Right ventricle myocardium superior (tissue), 1 donor: ENCODE data around the gene EGR4. TPM values are rescaled to one million over a fixed set of nuclear protein-coding genes. Genes with fewer than 3 reads are reported as not detected.
A peak's percentile ranks its signal among the peaks of the same experiment; 100 is the strongest.

Experiments
- ATAC-seq: fragments of 200-7000 bp; cut with Tn5 transposase; one replicate; pipeline ENCODE4 v1.9.1; 2020; ENCODE audit warnings: mild to moderate bottlenecking; ENCODE audit not compliant: poor library complexity
- DNase-seq: peaks from one replicate; pipeline ENCODE4 v3.0.0-alpha.2; 2020
- intact Hi-C: fragments of 100-400 bp; cut with DNase I; formaldehyde crosslinking; loops from one replicate; pipeline ENCODE4 v1.11.2; 2022
- total RNA-seq: library from RNA; stranded (reverse); fragmentation: NEBNext Ultra II Directional; extraction: Animal tissue kit (Norgen Biotek cat#: 25700); gene quantifications from one replicate; pipeline ENCODE4 v1.2.1, GENCODE V29; 2021
- donor health status: DM: no; HTN: yes; CAD: no; lungs with severe emphysema.

Gene EGR4
- total RNA-seq, 1 donor from 2014 or later: not detected

DNA sequence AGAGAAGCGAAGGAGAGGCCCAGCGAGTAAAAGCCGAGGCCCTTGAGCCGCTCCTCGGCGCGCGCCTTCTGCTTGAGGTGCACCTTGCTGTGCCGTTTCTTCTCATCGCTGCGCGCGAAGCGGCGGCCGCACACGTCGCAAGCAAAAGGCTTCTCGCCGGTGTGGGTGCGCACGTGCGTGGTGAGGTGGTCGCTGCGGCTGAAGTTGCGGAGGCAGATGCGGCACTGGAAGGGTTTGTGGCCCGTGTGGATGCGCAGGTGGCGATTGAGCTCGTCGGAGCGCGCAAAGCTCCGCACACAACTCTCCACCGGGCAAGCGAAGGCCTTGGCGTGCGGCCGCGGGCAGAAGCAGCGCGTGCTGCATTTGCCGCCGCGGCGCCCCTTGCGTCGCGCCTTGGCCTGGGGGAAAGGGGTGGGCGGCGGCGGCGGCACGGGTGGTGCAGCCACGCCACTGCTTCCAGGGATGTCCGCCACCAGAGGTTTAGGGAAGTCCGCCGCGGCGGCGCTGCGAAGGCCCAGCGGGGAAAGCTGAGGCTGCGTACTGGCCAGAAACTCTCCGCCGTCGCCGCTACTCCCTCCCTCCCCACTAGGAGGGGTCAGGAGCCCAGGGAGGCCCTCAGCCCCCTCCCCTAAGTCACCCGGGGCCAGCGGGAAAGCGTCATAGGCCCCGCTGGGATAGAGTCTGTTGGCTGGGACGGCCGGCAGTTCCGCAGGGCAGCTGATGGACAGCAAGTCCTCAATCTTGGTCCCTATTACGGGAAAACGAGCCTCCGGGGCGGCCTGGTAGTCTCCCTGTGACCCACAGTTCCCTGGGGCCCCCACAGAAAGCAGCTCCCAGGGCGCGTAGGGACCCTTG is 1.7 kb downstream of the EGR4 start:
- intact Hi-C loops: no loop called here
- ATAC-seq (peak; percentile 13), DNase-seq (no peak)

DNA sequence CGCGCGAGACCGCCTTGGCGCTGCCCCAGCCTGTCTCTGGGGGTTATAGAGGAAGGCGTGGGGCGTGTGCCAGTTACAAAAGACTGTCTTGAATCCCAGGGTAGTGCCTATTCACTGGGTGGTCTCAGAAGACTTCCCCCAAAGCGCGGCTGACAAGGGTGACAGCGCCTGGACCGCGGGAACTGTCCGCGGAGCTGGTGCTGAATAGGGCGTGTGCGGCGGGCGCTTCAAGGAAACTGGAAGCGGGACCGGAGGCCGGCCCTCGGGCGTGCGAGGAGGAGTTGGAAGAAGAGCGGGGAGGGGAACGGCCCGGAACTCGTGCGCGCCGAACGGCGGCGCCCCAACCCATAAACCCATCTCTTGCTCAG is 2.3 kb downstream of the EGR4 start:
- ATAC-seq (peak; percentile 82), DNase-seq (peak; percentile 71)

DNA sequence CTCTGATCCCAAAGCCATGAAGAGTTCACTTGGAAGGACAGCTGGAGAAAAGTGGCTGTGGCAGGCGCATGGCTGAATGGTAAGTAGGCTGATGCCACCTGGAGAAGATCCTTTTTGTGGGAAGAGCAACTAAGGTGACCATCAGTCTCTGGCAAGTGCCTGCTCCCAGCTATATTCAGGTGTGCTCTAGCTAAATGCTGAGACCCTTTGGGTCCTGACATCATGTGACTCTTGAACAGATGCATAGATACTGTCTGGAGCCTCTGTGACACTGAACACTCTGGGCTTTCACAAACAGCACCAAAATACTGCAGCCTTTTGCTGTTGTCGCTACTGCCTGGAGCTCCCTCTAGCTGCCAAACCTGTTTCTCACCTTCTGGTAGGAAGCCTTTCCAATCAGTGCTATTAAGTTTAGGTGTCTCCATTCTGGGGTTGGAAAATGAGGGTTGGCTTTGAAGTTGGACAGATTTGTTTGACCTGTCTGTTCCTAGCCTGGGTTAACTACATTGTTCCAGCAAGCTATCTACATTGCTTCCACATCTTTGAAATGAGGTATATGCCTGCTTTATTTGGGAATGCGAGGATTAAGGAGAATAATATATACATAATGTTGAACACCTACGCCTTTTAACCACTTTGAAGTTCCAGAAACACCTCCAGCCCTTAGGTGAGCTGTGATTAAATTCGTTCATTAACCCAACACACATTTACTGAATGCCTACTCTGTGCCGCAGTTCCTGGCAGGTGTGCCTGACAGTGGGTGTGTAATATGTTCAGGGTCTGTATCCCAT is 3.1 kb downstream of the EGR4 start:
- intact Hi-C loops: no loop called here

More for the DNA sequence above, 2.3 kb downstream of the EGR4 start:
- intact Hi-C loops: no loop called here

DNA sequence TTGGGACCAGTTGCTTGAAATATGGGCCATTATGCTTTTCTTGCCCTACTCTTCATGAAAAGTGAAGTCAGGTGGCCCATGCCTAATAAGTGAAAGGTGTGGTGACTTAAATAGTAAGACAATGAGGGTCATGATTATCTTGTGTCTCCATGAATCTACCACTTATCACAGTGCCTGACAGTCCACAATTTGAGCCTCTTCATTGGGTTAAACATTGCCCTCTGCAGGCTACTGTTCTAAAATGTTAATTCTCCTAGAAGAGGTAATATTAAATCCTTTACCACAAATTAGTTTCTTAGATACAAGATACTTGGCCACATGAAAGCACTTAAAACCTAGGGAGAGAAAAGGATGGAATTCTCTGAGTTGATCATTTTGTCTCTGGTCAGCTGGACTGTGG is 4.0 kb downstream of the EGR4 start:
- DNase-seq (no peak), ATAC-seq (no peak)
- intact Hi-C loops: no loop called here

More for the DNA sequence above, 3.1 kb downstream of the EGR4 start:
- no peak for ATAC-seq
- DNase-seq: no peak

DNA sequence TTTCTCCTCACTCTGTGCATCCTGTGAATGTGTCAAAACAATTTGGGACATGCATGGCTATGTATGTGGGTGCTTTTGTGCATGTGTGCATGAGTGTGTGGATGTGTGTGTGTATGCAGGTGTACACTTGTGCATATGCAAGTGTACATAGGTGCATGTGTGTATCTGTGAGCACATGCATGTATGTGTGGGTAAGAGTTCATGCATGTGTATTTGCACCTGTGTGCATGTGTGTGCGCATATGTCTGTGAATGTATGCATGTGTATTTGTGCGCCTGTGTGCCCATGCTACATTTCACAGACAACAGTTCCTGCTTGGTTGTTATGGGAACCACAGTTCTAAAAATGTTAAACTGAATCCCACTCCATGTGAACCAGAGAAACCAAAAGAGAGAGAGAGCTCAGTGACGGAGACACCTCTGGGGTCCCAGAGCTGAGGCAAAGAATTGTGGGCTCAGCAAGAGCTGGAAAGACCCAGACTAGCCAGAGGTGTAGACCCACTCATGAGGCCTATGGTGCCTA is 7.2 kb downstream of the EGR4 start:
- DNase-seq: no peak
- intact Hi-C loops: no loop called here
- ATAC-seq: no peak

DNA sequence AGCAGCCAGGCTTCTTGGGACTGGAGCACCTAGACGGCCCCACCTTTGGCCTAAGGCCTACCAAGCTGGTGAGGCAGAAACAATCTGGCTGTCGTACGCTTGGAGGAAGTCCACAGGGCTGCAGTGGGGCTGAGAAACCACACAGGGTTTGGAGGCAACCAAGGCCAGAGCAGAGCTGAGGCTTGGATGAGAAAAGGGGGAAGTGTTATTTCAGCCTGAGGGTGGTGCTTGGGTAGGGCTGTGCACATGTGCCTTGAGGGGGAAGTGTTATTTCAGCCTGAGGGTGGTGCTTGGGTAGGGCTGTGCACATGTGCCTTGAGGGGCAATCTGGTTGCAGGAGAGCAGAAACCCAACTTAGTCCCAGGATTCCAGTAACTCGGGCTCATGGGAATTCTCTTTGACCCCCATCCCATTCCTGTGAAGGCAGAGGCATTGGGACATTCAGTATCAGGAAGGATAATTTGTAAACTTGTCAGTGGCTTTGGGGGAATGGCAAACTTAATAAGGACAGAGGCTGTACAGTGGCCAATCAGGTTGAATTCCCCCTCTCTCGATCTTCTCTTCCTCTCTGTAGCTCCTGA is 8.1 kb downstream of the EGR4 start:
- peak; percentile 69 for ATAC-seq
- DNase-seq: peak; percentile 44
- intact Hi-C loops: no loop called here

DNA sequence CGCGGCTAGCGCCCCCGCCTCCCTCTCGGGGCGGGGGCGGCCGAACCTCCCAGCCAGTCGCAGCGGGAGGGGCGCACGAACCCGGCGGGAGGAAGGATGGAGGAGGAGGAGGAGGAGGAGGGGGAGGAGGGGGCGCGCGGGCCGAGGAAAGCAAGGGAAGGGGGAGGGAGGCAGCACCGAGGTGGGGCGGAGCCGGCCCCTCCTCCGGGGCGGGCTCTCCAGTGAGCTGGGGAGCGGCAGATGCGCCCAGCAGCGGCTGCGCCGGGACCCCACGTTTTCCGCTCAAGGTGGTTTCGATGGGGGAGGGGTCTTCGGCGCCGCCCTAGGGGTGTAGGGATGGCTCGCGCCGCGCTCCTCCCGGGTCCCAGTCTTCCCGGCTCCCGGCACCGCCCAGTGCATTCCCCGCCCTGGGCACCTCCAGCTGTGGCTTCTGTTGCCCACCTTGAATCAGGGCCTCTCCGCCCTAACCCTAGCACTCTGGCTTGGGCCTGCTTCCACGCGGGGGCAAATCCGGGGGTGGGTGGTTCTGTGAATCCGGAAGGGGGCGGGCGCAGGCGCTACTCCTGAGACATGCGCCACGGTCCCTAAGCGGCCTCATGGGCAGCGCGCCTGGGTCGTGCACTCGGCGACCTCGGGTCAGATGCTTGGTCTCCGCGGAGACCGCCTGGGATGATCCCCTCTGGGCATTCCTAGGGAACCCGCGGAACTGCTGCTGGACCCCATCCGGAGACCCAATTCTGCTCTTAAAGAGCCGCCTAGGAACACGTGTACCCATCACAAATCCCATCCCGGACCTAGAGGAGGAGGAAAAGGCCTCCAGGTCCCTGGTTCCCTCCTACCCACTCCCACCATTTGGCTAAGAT is 8.8 kb downstream of the EGR4 start, which contains the start of gene FBXO41:
Gene FBXO41 (minus strand): TSS at position 183 of the 863 bp plus-strand sequence. CDS start 14,848 bp downstream, outside the sequence.
- ATAC-seq: peak; percentile 80
- intact Hi-C loops: no loop called here
- DNase-seq: peak; percentile 61

DNA sequence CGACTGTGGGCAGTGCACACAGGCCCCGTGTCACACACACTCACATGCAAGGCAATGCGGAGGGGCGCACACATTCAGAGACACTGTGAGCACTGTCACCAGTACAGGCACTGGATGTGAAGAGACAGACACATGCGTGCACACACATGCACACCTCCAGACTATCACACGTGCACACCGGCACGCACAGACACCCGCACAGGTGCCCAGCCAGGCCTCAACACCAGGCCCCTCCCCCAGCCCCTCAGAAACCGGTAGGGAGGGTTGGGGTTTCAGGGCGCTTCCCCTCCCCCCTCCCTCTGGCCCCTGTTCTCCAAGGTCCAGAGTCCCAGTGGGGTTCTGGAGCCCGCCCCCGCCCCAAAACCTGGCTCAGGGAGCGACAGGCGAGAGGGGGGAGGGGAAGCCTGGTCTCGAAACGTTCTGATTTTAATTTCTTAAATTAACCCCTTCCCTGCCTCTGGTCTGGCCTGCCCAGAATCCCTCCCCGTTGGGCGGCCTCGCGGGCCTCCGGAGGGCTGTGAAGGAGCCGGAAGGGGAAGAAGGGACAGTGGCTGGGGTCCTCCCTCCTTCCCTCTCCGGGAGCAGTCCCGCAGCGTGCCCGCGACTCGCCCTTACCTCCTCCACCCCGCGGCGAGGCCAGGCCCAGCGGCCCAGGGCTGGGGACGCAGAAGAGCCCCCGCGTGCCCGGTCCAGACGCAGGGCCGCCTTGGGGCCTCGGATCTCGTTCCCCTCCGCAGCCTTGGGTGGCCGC is 9.6 kb downstream of the EGR4 start:
- DNase-seq (no peak), ATAC-seq (peak; percentile 48)
- intact Hi-C loops: no loop called here

DNA sequence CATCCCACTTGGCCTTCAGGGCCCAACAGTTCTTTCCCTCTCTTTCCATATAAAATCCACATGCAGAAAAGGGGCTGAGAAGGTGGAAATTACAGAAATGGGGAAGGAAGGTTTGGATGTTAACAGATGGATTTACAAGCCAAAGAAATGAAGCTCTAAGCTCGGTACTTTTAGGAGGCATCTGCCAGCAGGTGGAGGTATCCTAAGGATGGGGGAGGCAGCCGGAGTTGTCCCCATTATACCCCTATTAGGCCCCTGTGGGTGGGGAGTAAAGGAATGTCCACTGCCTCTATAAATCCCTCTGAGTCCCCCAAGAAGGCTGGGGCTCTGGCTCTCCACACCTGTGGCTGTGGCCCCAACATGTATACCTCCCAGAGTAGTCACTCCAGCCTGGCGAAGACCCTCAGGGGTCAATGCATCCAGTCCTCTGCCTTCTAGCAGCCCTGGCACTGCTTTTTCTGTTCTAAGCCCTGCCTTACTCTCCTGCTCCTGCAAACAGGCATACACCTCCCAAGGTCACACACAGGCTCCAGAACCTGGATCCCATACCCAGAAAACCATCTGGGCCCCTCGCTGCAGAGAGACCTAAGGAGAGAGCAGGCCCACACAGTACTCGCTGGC is 10.3 kb downstream of the EGR4 start:
- intact Hi-C loops: no loop called here
- no peak for ATAC-seq

DNA sequence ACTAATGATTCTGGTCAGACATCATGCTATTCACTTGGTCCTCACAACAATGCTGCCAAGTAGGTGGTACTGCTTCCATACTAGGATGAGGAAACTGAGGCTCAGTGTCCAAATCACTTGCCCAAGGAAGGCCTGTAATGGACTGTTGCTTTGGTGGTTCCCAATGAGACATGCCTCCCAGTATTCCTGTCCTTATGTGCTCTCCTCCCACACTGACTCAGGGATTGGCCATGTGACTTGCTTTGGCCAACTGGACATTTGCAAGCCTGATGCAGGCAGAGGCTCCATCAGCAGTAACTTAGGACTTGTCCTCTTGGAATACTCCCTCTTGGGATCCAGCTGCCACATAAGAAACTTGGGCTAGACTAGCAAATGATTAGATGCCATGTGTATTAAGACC is 12.1 kb downstream of the EGR4 start:
- intact Hi-C loops: no loop called here
- DNase-seq: no peak
- no peak for ATAC-seq

More for the DNA sequence above, 10.3 kb downstream of the EGR4 start:
- DNase-seq: no peak

DNA sequence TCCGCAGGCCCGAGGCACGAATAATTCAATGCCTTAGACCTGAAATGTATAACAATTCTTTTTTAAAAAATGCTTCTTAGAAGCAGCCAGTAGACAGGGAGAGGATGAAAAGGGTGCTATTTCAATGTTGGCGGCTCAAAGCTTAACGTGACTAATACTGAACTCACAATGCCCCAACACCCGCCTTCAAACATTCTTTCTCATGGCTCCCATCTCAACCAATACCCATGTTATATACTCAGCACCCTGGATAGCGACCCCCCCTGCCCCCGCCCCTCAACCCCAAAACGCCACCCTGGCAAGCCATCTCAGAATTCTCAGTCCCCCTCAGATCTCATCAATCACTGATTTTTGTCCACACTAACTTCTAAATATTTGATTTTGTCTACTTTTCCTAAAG is 13.5 kb downstream of the EGR4 start:
- intact Hi-C loops: no loop called here
- no peak for ATAC-seq

DNA sequence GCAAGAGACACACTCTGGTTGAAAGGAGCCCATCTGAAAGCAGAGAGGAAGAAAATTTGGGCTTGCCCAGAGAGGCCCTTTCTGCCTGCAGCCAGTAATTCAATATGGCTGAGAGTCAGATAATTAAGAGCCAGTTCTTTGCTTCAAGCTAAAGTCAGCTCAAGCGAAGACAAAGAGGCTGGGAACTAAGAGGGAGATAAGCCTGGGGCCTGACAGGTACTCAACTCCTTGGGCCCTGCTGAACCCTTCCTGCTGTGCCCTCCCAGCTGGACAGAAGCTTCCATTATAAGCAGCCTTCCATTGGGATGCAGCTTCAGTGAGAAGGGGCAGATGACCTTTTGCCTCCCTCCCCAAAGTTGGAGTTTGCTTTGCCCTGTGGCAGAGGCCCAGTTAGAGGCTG is 21.1 kb downstream of the EGR4 start:
- ATAC-seq (no peak), DNase-seq (no peak)
- intact Hi-C loops: no loop called here

More for the DNA sequence above, 13.5 kb downstream of the EGR4 start:
- DNase-seq: no peak

DNA sequence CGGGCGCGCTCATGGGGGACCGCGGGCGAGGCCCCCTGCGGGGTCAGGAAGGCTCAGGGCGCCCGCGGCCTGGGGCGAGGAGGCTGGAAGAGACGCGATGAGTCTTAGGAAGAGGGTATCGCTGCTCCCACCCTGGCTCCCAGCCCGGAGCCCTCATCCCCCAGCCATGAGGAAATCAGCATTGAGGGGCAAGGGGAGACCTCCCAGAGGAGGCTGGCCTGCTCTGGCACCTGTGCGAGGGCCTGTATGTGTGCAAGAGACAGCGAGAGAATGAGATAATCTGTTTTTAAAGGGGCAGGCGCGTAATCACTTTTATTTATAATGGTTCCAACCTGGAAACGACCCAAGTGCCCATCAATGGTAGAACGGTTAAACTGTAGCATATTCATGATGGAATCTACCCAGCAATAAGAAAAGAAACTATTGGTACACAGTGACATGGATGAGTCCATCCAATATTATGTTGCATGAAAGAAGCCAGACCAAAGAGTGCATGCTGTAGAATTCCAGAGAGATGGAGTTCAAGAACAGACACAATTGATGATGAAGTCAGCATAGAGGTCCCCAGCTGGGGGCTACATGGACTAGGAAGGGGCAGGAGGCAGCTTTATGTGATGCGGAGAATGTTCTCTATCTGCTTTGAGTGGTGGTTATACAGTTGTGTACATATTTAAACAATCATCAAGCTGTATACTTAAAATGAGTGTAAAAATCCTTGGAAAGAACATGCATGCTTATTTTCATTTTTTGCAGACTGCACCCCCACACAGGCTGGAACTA is 23.5 kb downstream of the EGR4 start:
- no peak for DNase-seq
- no peak for ATAC-seq
- intact Hi-C loops: no loop called here

DNA sequence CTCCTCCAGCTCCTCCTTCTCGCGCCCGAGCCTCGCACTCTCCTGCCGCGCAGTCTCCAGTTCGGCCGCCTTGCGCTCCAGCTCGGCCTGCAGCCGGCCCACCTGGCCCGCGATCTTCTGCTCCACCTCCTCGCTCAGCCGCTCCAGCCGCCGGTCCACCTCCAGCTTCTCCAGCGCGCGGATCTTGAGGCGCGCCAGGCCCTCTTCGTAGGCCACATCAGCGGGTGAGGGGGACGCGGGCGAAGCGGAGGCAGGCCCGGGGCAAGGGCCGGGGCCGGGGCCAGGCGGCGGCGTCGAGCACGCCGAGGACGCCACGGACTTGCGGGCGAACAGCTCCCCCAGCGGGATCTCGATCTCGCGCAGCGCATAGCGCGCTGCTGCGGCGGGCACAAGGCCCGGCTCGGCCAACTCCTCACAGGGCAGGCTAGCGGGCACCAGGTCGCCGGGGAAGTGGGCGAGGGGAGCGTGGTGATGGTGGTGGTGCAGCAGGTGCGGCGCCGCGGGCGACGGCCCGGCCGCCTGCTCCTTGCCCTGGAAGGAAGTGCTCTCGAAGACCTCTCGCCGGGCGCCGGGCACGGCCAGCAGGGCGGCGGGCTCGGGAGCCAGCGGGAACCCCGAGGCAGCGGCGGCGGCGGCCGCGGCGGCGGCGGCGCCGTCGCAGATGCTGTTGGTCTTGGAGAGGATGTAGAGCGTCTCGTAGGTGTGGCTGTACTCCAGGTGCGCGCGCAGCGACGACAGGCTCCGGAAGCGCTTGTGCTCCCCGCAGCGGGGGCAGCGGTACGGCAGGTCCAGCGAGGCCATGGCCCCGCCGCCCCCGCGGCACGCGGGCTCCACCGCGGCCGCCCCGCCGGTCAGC is 24.3 kb downstream of the EGR4 start:
- ATAC-seq: no peak

DNA sequence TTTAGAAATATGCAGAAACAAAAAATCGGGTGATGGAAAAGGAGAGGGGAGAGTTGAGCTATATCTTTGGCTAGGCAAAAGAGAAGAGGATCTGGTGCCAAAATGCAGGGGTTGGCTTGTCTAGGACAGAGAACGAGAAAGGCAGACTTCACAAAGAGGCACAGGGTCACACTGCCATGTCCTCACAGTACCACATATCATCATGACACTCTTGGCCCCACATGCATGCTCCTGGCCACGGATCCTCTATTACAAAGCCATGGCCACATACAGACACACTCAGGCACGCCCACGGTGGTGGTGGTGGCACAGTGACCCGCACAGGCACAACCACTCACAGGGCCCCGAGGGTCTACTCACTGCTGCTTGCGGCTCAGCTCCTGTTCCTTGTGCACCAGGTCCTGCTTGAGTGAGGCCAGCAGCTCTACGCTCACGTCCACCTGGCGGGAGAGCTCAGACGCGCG is 24.9 kb downstream of the EGR4 start:
- ATAC-seq (no peak), DNase-seq (no peak)
- intact Hi-C loops: no loop called here

More for the DNA sequence above, 24.3 kb downstream of the EGR4 start:
- DNase-seq: no peak
- intact Hi-C loops: no loop called here
